OCI-LY7 (cell line): ENCODE measurements around the gene ENAM. TPM values are rescaled to one million over a fixed set of nuclear protein-coding genes. Genes with fewer than 3 reads are reported as not detected.

ENCODE experiments used
- BruUV-seq: library from RNA; stranded (reverse); fragments of 400-500 nt; replicated peaks from 2 replicates; lab custom pipeline; 2021; lab: Mats Ljungman, UMichigan
- CTCF ChIA-PET: fragments of 300-600 bp; sonication (Branson Sonifier 250); formaldehyde crosslinking; loops from one replicate; lab custom pipeline; 2022; ENCODE audit warnings: antibody characterized with exemption; ENCODE audit not compliant: unreplicated experiment; lab: Charles Lee
- POLR2A ChIA-PET: fragments of 300-600 bp; sonication (Branson Sonifier 250); formaldehyde crosslinking; loops from one replicate; lab custom pipeline; 2022; ENCODE audit warnings: antibody characterized with exemption; lab: Charles Lee
- DNase-seq: peaks from one replicate; pipeline ENCODE4 v3.0.0-alpha.2; 2015; ENCODE audit warnings: low spot score
- H2AFZ ChIP-seq: fragments of 200-600 bp; sonication (generic), shearing (Covaris generic); 2 replicates; pipeline ENCODE4 v1.6.1; 2014; ENCODE audit warnings: mild to moderate bottlenecking, antibody characterized with exemption, low read length, moderate library complexity
- H3K27ac ChIP-seq: fragments of 200-600 bp; sonication (generic); 2 replicates; pipeline ENCODE4 v1.5.1; 2014; ENCODE audit warnings: mixed run types, low read depth, mild to moderate bottlenecking, moderate library complexity, low read length, inconsistent platforms; ENCODE audit not compliant: poor library complexity, severe bottlenecking
- H3K36me3 ChIP-seq: fragments of 200-600 bp; sonication (generic); 2 replicates; pipeline ENCODE4 v1.6.1; 2014; ENCODE audit warnings: mild to moderate bottlenecking, antibody characterized with exemption, low read length, moderate library complexity, mixed read lengths; ENCODE audit not compliant: insufficient read depth
- H3K4me1 ChIP-seq: fragments of 200-600 bp; sonication (generic); 2 replicates; pipeline ENCODE4 v1.5.1; 2014; ENCODE audit warnings: mild to moderate bottlenecking, low read length; ENCODE audit not compliant: insufficient read depth, poor library complexity, severe bottlenecking
- H3K4me2 ChIP-seq: fragments of 200-600 bp; sonication (generic); 2 replicates; pipeline ENCODE4 v1.6.1; 2014; ENCODE audit warnings: mild to moderate bottlenecking, low read length
- H3K4me3 ChIP-seq: fragments of 200-600 bp; sonication (generic); 2 replicates; pipeline ENCODE4 v1.5.1; 2014; ENCODE audit warnings: mild to moderate bottlenecking, low read depth, low read length; ENCODE audit not compliant: poor library complexity, severe bottlenecking
- H3K79me2 ChIP-seq: fragments of 200-600 bp; sonication (generic); 2 replicates; pipeline ENCODE4 v1.6.1; 2016; ENCODE audit warnings: low read depth, mild to moderate bottlenecking, low read length, moderate library complexity, mixed read lengths; ENCODE audit not compliant: insufficient read depth
- H3K9me2 ChIP-seq: fragments of 200-600 bp; sonication (generic); 2 replicates; pipeline ENCODE4 v1.6.1; 2016; ENCODE audit warnings: mild to moderate bottlenecking, low read length, mixed read lengths; ENCODE audit not compliant: insufficient read depth
- H3K9me3 ChIP-seq: fragments of 200-600 bp; sonication (generic); 2 replicates; pipeline ENCODE4 v1.6.1; 2014; ENCODE audit warnings: mild to moderate bottlenecking, mixed run types, low read length, mixed read lengths
- H4K20me1 ChIP-seq: fragments of 200-600 bp; sonication (generic); 2 replicates; pipeline ENCODE4 v1.6.1; 2014; ENCODE audit warnings: mild to moderate bottlenecking, antibody characterized with exemption, low read length, moderate library complexity, mixed read lengths; ENCODE audit not compliant: insufficient read depth
- CTCF ChIP-seq: fragments of 200-600 bp; sonication (generic); conservative IDR thresholded peaks from 2 replicates; pipeline ENCODE4 v1.5.1; 2014; ENCODE audit warnings: mild to moderate bottlenecking, antibody characterized with exemption, low read length, moderate library complexity, mixed read lengths
- EZH2phosphoT487 ChIP-seq: fragments of 200-600 bp; sonication (generic); IDR thresholded peaks from 2 replicates; pipeline ENCODE4 v1.6.1; 2018; ENCODE audit warnings: low read depth, borderline replicate concordance, mild to moderate bottlenecking, mixed run types, antibody characterized with exemption, low read length, moderate library complexity, mixed read lengths
- intact Hi-C: fragments of 100-400 bp; cut with micrococcal nuclease; formaldehyde crosslinking; loops from one replicate; pipeline ENCODE4 v1.10.0; 2022; ENCODE audit not compliant: unreplicated experiment
- total RNA-seq, 2 experiments: library from RNA; depleted of rRNA in 1 of 2; stranded (reverse); fragments of >200 nt in 1 of 2; shearing (Covaris generic) in 1 of 2; gene quantifications; 2 replicates each; pipeline ENCODE4 v1.2.3, GENCODE V29; 2014 to 2022

The ENAM gene
- total RNA-seq, 2 experiments from 2014 or later, result 0.32 to 3.5 TPM

GRCh38 chr4:70674731-70675130, 46.2 kb downstream of the ENAM start:
- peak overlapping the region; percentile 79 for H2AFZ ChIP-seq
- no peaks in the 10 kb centered on the region for H3K9me3 ChIP-seq
- BruUV-seq, result no TSS peak
- H3K4me1 ChIP-seq, result peaks cover 96% of the 10 kb centered on the region
- H3K9me2 ChIP-seq, result no peaks in the 10 kb centered on the region
- peak overlapping the region; percentile 97 for H3K27ac ChIP-seq
- peak overlapping the region; percentile 58 for H3K4me3 ChIP-seq
- TF ChIP-seq CTCF (no peak), EZH2phosphoT487 (no peak)
- no peaks in the 10 kb centered on the region for H3K36me3 ChIP-seq
- ChIA-PET CTCF (no interaction called here), POLR2A (interaction anchor here (1.4 to 13.7 kb wide), 4 partner anchors 9 to 320 kb away, joined by 4 to 837 read pairs (median 10); partner anchors contain the start of gene JCHAIN)
- intact Hi-C loops, result no loop called here
- DNase-seq, result no peak
- H3K79me2 ChIP-seq, result peaks cover 24% of the 10 kb centered on the region; the same call in 1 of the 2 replicates
- H4K20me1 ChIP-seq, result no peaks in the 10 kb centered on the region
- H3K4me2 ChIP-seq, result peak overlapping the region; percentile 76

GRCh38 chr4:70676554-70677090, 48.1 kb downstream of the ENAM start:
- Histone ChIP-seq H3K4me2 (peak overlapping the region; percentile 76), H3K36me3 (no peaks in the 10 kb centered on the region), H3K9me2 (no peaks in the 10 kb centered on the region), H4K20me1 (no peaks in the 10 kb centered on the region), H2AFZ (no peak overlapping the region; the same call in 1 of the 2 replicates), H3K4me3 (peak overlapping the region; percentile 58), H3K27ac (peak overlapping the region; percentile 97), H3K9me3 (no peaks in the 10 kb centered on the region), H3K79me2 (peaks cover 25% of the 10 kb centered on the region; the same call in 1 of the 2 replicates), H3K4me1 (peaks cover 96% of the 10 kb centered on the region)
- BruUV-seq, result no TSS peak
- intact Hi-C loops, result no loop called here
- TF ChIP-seq EZH2phosphoT487 (no peak), CTCF (no peak)
- POLR2A ChIA-PET, result interaction anchor here (0.6 to 13.7 kb wide), 10 partner anchors 9 to 320 kb away, joined by 3 to 837 read pairs (median 6); partner anchors contain the start of genes DCK, JCHAIN and UTP3
- CTCF ChIA-PET, result interaction anchor here (0.5 to 2.0 kb wide), 4 partner anchors 10 to 319 kb away, joined by 3 to 13 read pairs (median 6); partner anchors contain the start of gene JCHAIN
- DNase-seq, result peak; percentile 56
